ENCODE results near the gene XYLT2. TPM values are rescaled to one million over a fixed set of nuclear protein-coding genes. Genes with fewer than 3 reads are reported as not detected.

The XYLT2 gene
- total RNA-seq, 4 donors from 2014 or later = 23.5 to 41.3 (median 34.6) TPM

DNA sequence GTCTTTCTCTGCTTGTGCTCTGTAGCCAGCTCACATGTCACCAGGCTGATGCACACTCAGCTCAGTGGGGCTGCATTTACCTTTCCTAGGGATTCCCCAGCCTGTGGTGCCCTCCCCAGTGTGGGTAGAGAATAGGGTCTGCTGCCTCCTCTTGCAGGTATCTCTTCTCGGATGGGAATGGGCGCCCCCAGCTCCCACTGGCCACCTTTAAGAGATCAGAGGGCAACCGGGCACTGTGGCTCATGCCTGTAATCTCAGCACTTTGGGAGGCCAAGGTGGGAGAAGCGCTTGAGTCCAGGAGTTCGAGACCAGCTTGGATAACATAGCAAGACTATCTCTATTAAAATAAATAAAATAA lies 3.3 kb downstream of the XYLT2 start:
- H3K4me3 ChIP-seq (ENCODE audit: low read depth, poor library complexity, severe bottlenecking) = no peak overlapping the region
- 96 to 97% methylated on average over 5 of the region's 5 CpGs for WGBS, 2 donors
- peak in 1 of 2 donors; percentile 67 for DNase-seq (ENCODE audit: low spot score in 2 of 2)
- intact Hi-C loops (cut with DNase I; ENCODE audit: low total_unique reads) = no loop called here
- no peak for TF ChIP-seq POLR2A (IDR thresholded peaks at IDR 0.05)
- no peak for TF ChIP-seq CTCF (IDR thresholded peaks at IDR 0.05)

GRCh38 chr17:50350733-50351132 lies 4.8 kb downstream of the XYLT2 start:
- 92 to 93% methylated on average over 2 of the region's 2 CpGs for WGBS, 2 donors
- intact Hi-C loops (cut with DNase I; ENCODE audit: low total_unique reads) = no loop called here
- TF ChIP-seq POLR2A (IDR thresholded peaks at IDR 0.05) = no peak
- no peak for TF ChIP-seq CTCF (IDR thresholded peaks at IDR 0.05)

DNA sequence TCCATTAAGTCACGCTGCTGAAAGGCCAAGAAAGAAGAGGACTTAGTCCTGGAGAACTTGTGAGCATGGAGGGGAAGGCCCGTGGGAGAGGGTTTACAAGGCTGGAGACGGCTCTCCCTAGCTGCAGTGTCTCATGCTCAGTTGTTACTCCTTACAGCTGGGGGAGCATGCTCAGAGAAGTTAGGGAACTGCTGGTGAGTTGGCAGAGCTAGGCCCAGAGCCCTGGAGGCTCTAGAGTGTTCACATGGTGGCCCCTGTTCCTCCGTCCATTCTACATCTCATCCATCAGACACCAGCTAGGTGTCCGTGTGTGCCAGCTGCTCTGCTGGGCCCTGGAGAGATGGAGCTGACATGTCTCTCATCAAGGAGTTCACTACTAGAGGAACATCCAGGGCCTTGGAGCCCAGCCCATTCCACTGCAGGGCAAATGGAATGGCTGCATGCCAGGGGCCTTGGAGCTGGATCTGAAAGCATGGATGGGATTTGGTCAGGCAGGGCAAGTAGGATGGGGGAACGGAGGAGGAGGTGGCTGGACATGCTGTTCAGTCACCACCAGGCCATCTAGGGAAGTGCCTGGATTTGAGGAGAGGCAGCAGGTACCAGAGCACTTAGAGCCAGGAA lies 6.3 kb downstream of the XYLT2 start:
- TF ChIP-seq CTCF (IDR thresholded peaks at IDR 0.05) = no peak
- TF ChIP-seq POLR2A (IDR thresholded peaks at IDR 0.05) = no peak
- DNase-seq (ENCODE audit: low spot score in 2 of 2) = peak in 1 of 2 donors; percentile 81
- no peak overlapping the region for H3K4me3 ChIP-seq (ENCODE audit: low read depth, poor library complexity, severe bottlenecking)
- 75 to 83% methylated on average over 5 to 6 of the region's 6 CpGs for WGBS, 2 donors
- intact Hi-C loops (cut with DNase I; ENCODE audit: low total_unique reads) = no loop called here

More at GRCh38 chr17:50350733-50351132, 4.8 kb downstream of the XYLT2 start:
- no peak overlapping the region for H3K4me3 ChIP-seq (ENCODE audit: low read depth, poor library complexity, severe bottlenecking)
- DNase-seq (ENCODE audit: low spot score in 2 of 2) = peak in 1 of 2 donors; percentile 52

GRCh38 chr17:50352693-50353599 lies 7.0 kb downstream of the XYLT2 start:
- intact Hi-C loops (cut with DNase I; ENCODE audit: low total_unique reads) = no loop called here
- peak in 1 of 2 donors; percentile 68 for DNase-seq (ENCODE audit: low spot score in 2 of 2)
- no peak overlapping the region for H3K4me3 ChIP-seq (ENCODE audit: low read depth, poor library complexity, severe bottlenecking)
- TF ChIP-seq POLR2A (IDR thresholded peaks at IDR 0.05) (no peak), CTCF (IDR thresholded peaks at IDR 0.05) (no peak)
- WGBS, 2 donors = 86 to 93% methylated on average over 17 to 21 of the region's 21 CpGs

DNA sequence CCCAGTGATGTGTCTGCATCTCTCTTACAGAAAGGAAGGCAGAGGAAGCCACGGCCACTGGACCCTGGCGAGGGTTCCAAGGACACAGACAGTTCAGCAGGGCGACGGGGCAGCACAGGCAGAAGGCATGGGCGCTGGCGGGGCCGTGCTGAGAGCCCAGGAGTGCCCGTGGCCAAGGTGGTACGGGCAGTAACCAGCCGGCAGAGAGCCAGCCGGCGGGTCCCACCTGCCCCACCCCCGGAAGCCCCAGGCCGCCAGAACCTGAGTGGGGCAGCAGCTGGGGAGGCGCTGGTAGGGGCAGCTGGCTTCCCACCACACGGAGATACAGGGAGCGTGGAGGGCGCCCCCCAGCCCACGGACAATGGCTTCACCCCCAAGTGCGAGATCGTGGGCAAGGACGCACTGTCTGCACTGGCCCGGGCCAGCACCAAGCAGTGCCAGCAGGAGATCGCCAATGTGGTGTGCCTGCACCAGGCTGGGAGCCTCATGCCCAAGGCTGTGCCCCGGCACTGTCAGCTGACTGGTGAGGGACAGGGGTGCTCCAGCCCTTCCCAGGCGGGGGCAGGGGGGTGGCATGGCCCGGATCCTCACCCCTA lies 7.8 kb downstream of the XYLT2 start:
- intact Hi-C loops (cut with DNase I; ENCODE audit: low total_unique reads) = no loop called here
- DNase-seq (ENCODE audit: low spot score in 2 of 2) = peak in 1 of 2 donors; percentile 80
- H3K4me3 ChIP-seq (ENCODE audit: low read depth, poor library complexity, severe bottlenecking) = no peak overlapping the region
- WGBS, 2 donors = 88 to 91% methylated on average over 13 to 17 of the region's 27 CpGs
- TF ChIP-seq POLR2A (IDR thresholded peaks at IDR 0.05) = no peak
- no peak for TF ChIP-seq CTCF (IDR thresholded peaks at IDR 0.05)
